ENCODE data around the gene USP25.

Gene USP25

DNA sequence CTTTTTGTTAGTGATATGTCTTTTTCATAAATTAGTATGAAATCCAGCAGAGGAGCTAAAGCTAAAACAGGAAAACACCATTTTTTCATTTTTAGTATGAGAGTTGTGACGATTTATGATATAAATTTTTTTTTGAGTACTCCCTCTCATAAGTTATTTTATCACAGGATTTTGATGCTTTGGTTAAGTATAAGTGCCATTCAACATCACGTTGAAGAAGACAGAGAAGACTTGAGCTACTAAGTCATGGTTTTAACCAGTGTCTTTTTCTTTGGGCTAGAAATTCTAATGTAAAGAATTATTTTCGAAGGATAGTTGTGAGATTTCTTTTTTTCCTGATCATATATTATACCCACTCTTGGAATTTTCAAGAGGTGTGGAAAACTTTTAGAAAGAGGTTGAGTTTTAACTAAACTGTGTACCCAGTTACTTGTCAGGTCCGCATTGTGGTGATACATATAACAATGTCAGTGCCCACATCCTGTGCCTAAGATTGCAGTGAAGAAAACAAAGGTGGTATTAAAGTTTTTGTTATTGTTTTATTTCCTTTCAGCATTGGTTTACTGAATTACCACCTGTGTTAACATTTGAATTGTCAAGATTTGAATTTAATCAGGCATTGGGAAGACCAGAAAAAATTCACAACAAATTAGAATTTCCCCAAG is 93.8 kb downstream of the USP25 start:
- TF ChIP-seq, protein P1, sequence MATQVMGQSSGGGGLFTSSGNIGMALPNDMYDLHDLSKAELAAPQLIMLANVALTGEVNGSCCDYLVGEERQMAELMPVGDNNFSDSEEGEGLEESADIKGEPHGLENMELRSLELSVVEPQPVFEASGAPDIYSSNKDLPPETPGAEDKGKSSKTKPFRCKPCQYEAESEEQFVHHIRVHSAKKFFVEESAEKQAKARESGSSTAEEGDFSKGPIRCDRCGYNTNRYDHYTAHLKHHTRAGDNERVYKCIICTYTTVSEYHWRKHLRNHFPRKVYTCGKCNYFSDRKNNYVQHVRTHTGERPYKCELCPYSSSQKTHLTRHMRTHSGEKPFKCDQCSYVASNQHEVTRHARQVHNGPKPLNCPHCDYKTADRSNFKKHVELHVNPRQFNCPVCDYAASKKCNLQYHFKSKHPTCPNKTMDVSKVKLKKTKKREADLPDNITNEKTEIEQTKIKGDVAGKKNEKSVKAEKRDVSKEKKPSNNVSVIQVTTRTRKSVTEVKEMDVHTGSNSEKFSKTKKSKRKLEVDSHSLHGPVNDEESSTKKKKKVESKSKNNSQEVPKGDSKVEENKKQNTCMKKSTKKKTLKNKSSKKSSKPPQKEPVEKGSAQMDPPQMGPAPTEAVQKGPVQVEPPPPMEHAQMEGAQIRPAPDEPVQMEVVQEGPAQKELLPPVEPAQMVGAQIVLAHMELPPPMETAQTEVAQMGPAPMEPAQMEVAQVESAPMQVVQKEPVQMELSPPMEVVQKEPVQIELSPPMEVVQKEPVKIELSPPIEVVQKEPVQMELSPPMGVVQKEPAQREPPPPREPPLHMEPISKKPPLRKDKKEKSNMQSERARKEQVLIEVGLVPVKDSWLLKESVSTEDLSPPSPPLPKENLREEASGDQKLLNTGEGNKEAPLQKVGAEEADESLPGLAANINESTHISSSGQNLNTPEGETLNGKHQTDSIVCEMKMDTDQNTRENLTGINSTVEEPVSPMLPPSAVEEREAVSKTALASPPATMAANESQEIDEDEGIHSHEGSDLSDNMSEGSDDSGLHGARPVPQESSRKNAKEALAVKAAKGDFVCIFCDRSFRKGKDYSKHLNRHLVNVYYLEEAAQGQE (IDR thresholded peaks at IDR 0.05; ENCODE audit: insufficient read depth in 1 of 2, low read depth in 2 of 2, low read length in 2 of 2), result no peak
- TF ChIP-seq SIN3A (IDR thresholded peaks at IDR 0.05; ENCODE audit: borderline replicate concordance, insufficient read depth, low read length) (no peak), TAF1 (IDR thresholded peaks at IDR 0.05; ENCODE audit: borderline replicate concordance, insufficient read depth, low read length) (no peak), POLR2AphosphoS5 (IDR thresholded peaks at IDR 0.05; ENCODE audit: low read depth, low read length) (no peak), FOXP2 (optimal IDR thresholded peaks at IDR 0.05; ENCODE audit: borderline replicate concordance, extremely low read depth, extremely low read length, insufficient read depth) (no peak)

- TF ChIP-seq POLR2AphosphoS5 (IDR thresholded peaks at IDR 0.05; ENCODE audit: low read depth, low read length) (no peak), FOXP2 (optimal IDR thresholded peaks at IDR 0.05; ENCODE audit: borderline replicate concordance, extremely low read depth, extremely low read length, insufficient read depth) (no peak)
- TF ChIP-seq, protein P1 (IDR thresholded peaks at IDR 0.05; ENCODE audit: insufficient read depth in 1 of 2, low read depth in 2 of 2, low read length in 2 of 2), result no peak
These were observed 95.9 kb downstream of the USP25 start for GRCh38 chr21:15825700-15826099.

DNA sequence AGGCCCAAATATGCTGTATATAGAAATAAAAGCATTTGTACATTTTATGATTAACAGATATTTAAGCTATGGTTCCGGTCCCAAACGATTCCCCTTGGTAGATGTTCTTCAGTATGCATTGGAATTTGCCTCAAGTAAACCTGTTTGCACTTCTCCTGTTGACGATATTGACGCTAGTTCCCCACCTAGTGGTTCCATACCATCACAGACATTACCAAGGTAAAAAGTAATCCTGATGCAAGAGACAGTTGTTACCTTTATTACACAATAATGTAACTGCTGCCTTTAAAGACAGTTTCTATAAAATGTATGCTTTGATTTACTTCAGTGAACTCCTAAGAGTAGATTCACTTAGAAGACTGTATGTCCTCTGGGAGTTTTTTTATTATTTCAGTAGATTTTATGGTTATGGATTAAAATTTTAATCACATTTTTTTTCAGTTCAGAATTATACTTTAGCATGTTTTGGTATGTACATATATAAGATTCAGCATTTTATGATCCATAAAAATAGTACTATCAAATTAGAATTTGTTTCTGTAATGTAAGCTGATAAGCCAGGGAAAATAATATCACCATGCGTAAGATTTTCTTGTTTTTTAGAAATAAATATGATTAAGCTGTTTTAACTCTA is 96.5 kb downstream of the USP25 start:
- TF ChIP-seq FOXP2 (optimal IDR thresholded peaks at IDR 0.05; ENCODE audit: borderline replicate concordance, extremely low read depth, extremely low read length, insufficient read depth), result no peak
- no peak for TF ChIP-seq SIN3A (IDR thresholded peaks at IDR 0.05; ENCODE audit: borderline replicate concordance, insufficient read depth, low read length)
- TF ChIP-seq, protein P1 (IDR thresholded peaks at IDR 0.05; ENCODE audit: insufficient read depth in 1 of 2, low read depth in 2 of 2, low read length in 2 of 2), result no peak
- no peak for TF ChIP-seq TAF1 (IDR thresholded peaks at IDR 0.05; ENCODE audit: borderline replicate concordance, insufficient read depth, low read length)
- no peak for TF ChIP-seq POLR2AphosphoS5 (IDR thresholded peaks at IDR 0.05; ENCODE audit: low read depth, low read length)

- no peak for TF ChIP-seq FOXP2 (optimal IDR thresholded peaks at IDR 0.05; ENCODE audit: borderline replicate concordance, extremely low read depth, extremely low read length, insufficient read depth)
- TF ChIP-seq SIN3A (IDR thresholded peaks at IDR 0.05; ENCODE audit: borderline replicate concordance, insufficient read depth, low read length), result no peak
- TF ChIP-seq POLR2AphosphoS5 (IDR thresholded peaks at IDR 0.05; ENCODE audit: low read depth, low read length), result no peak
- TF ChIP-seq TAF1 (IDR thresholded peaks at IDR 0.05; ENCODE audit: borderline replicate concordance, insufficient read depth, low read length), result no peak
- TF ChIP-seq, protein P1 (IDR thresholded peaks at IDR 0.05; ENCODE audit: insufficient read depth in 1 of 2, low read depth in 2 of 2, low read length in 2 of 2), result no peak
These were observed 97.3 kb downstream of the USP25 start for GRCh38 chr21:15826908-15827601.

All from PFSK-1 (cell line).